ENCODE measurements around the gene DHRS1. TPM values are rescaled to one million over a fixed set of nuclear protein-coding genes. Genes with fewer than 3 reads are reported as not detected.

The DHRS1 gene
- total RNA-seq, 2 experiments from 2014 or later = 11.7 to 14.6 TPM

- intact Hi-C loops (cut with DNase I, micrococcal nuclease) = no loop called here
- ChIA-PET POLR2A (interaction anchor here (1.1 kb wide), 1 partner anchor 10 kb away, joined by 3 read pairs; no protein-coding TSS in a partner anchor), CTCF (interaction anchor here (1.0 kb wide), 1 partner anchor 51 kb away, joined by 3 read pairs; no protein-coding TSS in a partner anchor)
- Mint-ChIP-seq H3K27me3 (no peaks in the 10 kb centered on the region), H3K4me1 (no peaks in the 10 kb centered on the region), H3K27ac (no peak overlapping the region), H3K9me3 (ENCODE audit: low read depth) (no peaks in the 10 kb centered on the region), H3K36me3 (ENCODE audit: low read depth) (peaks cover 17% of the 10 kb centered on the region), H3K4me3 (no peak overlapping the region)
- DNase-seq (no peak), ATAC-seq (no peak)
Measured at GRCh38 chr14:24255931-24256711, 43.5 kb downstream of the DHRS1 start.

- intact Hi-C loops (cut with DNase I, micrococcal nuclease) = no loop called here
- ChIA-PET CTCF (no interaction called here), POLR2A (interaction anchor here (1.1 kb wide), 1 partner anchor 9 kb away, joined by 3 read pairs; no protein-coding TSS in a partner anchor)
- peaks cover 14% of the 10 kb centered on the region for H3K36me3 Mint-ChIP-seq (ENCODE audit: low read depth)
- DNase-seq (no peak), ATAC-seq (no peak)
- no peaks in the 10 kb centered on the region for H3K9me3 Mint-ChIP-seq (ENCODE audit: low read depth)
- no peak overlapping the region for H3K4me3 Mint-ChIP-seq
- no peaks in the 10 kb centered on the region for H3K27me3 Mint-ChIP-seq
- peaks cover 6% of the 10 kb centered on the region for H3K4me1 Mint-ChIP-seq
- no peak overlapping the region for H3K27ac Mint-ChIP-seq
Measured at GRCh38 chr14:24255438-24255837, 44.1 kb downstream of the DHRS1 start.

- ChIA-PET POLR2A (interaction anchor here (1.1 kb wide), 1 partner anchor 8 kb away, joined by 3 read pairs; no protein-coding TSS in a partner anchor), CTCF (no interaction called here)
- Mint-ChIP-seq H3K4me3 (no peak overlapping the region), H3K36me3 (ENCODE audit: low read depth) (peaks cover 14% of the 10 kb centered on the region), H3K27me3 (no peaks in the 10 kb centered on the region), H3K27ac (no peak overlapping the region), H3K4me1 (peaks cover 12% of the 10 kb centered on the region), H3K9me3 (ENCODE audit: low read depth) (no peaks in the 10 kb centered on the region)
- intact Hi-C loops (cut with DNase I, micrococcal nuclease) = no loop called here
- DNase-seq = no peak
- ATAC-seq = no peak
Measured at GRCh38 chr14:24254630-24255392, 44.8 kb downstream of the DHRS1 start.

- POLR2A ChIA-PET = no interaction called here
- ATAC-seq = no peak
- no peaks in the 10 kb centered on the region for H3K9me3 Mint-ChIP-seq (ENCODE audit: low read depth)
- H3K4me3 Mint-ChIP-seq = no peak overlapping the region
- DNase-seq = no peak
- intact Hi-C loops (cut with DNase I, micrococcal nuclease) = no loop called here
- H3K27me3 Mint-ChIP-seq = no peaks in the 10 kb centered on the region
- peaks cover 14% of the 10 kb centered on the region for H3K36me3 Mint-ChIP-seq (ENCODE audit: low read depth)
- CTCF ChIA-PET = no interaction called here
- no peak overlapping the region for H3K27ac Mint-ChIP-seq
- H3K4me1 Mint-ChIP-seq = peaks cover 18% of the 10 kb centered on the region
Measured at GRCh38 chr14:24253936-24254335, 45.6 kb downstream of the DHRS1 start.

GRCh38 chr14:24252289-24253124 lies 47.1 kb downstream of the DHRS1 start:
- DNase-seq = no peak

GRCh38 chr14:24251880-24252288 lies 47.7 kb downstream of the DHRS1 start:
- POLR2A ChIA-PET = no interaction called here
- Mint-ChIP-seq H3K27ac (no peak overlapping the region), H3K4me3 (no peak overlapping the region)

More at GRCh38 chr14:24252289-24253124, 47.1 kb downstream of the DHRS1 start:
- no peak overlapping the region for H3K4me3 Mint-ChIP-seq
- no peaks in the 10 kb centered on the region for H3K9me3 Mint-ChIP-seq (ENCODE audit: low read depth)
- peaks cover 25% of the 10 kb centered on the region for H3K4me1 Mint-ChIP-seq
- H3K36me3 Mint-ChIP-seq (ENCODE audit: low read depth) = peaks cover 15% of the 10 kb centered on the region
- H3K27me3 Mint-ChIP-seq = no peaks in the 10 kb centered on the region
- ChIA-PET POLR2A (no interaction called here), CTCF (interaction anchor here (2.0 to 2.7 kb wide), 3 partner anchors 11 to 56 kb away, joined by 6 to 18 read pairs (median 16); partner anchors contain the start of genes RABGGTA and TINF2)
- no peak for ATAC-seq
- H3K27ac Mint-ChIP-seq = no peak overlapping the region
- intact Hi-C loops (cut with DNase I, micrococcal nuclease) = no loop called here

GRCh38 chr14:24250354-24250753 lies 49.2 kb downstream of the DHRS1 start:
- ChIA-PET CTCF (interaction anchor here (1.4 to 2.7 kb wide), 3 partner anchors 8 to 34 kb away, joined by 3 to 18 read pairs (median 16); partner anchors contain the start of genes MDP1, RABGGTA and TINF2), POLR2A (interaction anchor here (1.0 kb wide), 1 partner anchor 81 kb away, joined by 3 read pairs; no protein-coding TSS in a partner anchor)
- H3K27ac Mint-ChIP-seq = peak overlapping the region; percentile 67
- DNase-seq (no peak), ATAC-seq (no peak)
- no peaks in the 10 kb centered on the region for H3K9me3 Mint-ChIP-seq (ENCODE audit: low read depth)
- peaks cover 33% of the 10 kb centered on the region for H3K4me1 Mint-ChIP-seq
- H3K4me3 Mint-ChIP-seq = no peak overlapping the region
- intact Hi-C loops (cut with DNase I, micrococcal nuclease) = no loop called here
- H3K36me3 Mint-ChIP-seq (ENCODE audit: low read depth) = peaks cover 13% of the 10 kb centered on the region
- H3K27me3 Mint-ChIP-seq = no peaks in the 10 kb centered on the region

More at GRCh38 chr14:24251880-24252288, 47.7 kb downstream of the DHRS1 start:
- no peaks in the 10 kb centered on the region for H3K27me3 Mint-ChIP-seq
- peaks cover 16% of the 10 kb centered on the region for H3K36me3 Mint-ChIP-seq (ENCODE audit: low read depth)
- H3K9me3 Mint-ChIP-seq (ENCODE audit: low read depth) = no peaks in the 10 kb centered on the region
- DNase-seq = no peak
- intact Hi-C loops (cut with DNase I, micrococcal nuclease) = no loop called here
- CTCF ChIA-PET = interaction anchor here (2.0 to 2.7 kb wide), 3 partner anchors 10 to 57 kb away, joined by 6 to 18 read pairs (median 16); partner anchors contain the start of genes RABGGTA and TINF2
- peaks cover 29% of the 10 kb centered on the region for H3K4me1 Mint-ChIP-seq
- no peak for ATAC-seq

GRCh38 chr14:24249230-24250021 lies 50.2 kb downstream of the DHRS1 start:
- no peak for DNase-seq
- no peak overlapping the region for H3K4me3 Mint-ChIP-seq
- intact Hi-C loops (cut with DNase I, micrococcal nuclease) = loop anchor here in 1 of 2 experiments (10.0 kb wide), 1 partner anchor 425 kb away; no protein-coding TSS in a partner anchor
- H3K9me3 Mint-ChIP-seq (ENCODE audit: low read depth) = no peaks in the 10 kb centered on the region
- CTCF ChIA-PET = interaction anchor here (0.9 to 4.1 kb wide), 4 partner anchors 16 to 40 kb away, joined by 3 to 20 read pairs (median 9); partner anchors contain the start of genes CHMP4A and RABGGTA
- no peak for ATAC-seq
- H3K36me3 Mint-ChIP-seq (ENCODE audit: low read depth) = peaks cover 10% of the 10 kb centered on the region
- no peaks in the 10 kb centered on the region for H3K27me3 Mint-ChIP-seq
- H3K27ac Mint-ChIP-seq = peak overlapping the region; percentile 67
- POLR2A ChIA-PET = interaction anchor here (0.6 kb wide), 1 partner anchor 78 kb away, joined by 4 read pairs; no protein-coding TSS in a partner anchor
- H3K4me1 Mint-ChIP-seq = peaks cover 35% of the 10 kb centered on the region

- Mint-ChIP-seq H3K9me3 (ENCODE audit: low read depth) (no peaks in the 10 kb centered on the region), H3K27ac (peak overlapping the region; percentile 95), H3K36me3 (ENCODE audit: low read depth) (peaks cover 4% of the 10 kb centered on the region), H3K27me3 (no peaks in the 10 kb centered on the region), H3K4me1 (peaks cover 43% of the 10 kb centered on the region), H3K4me3 (peak overlapping the region; percentile 7)
- peak; percentile 24 for DNase-seq
- ChIA-PET CTCF (interaction anchor here (0.6 to 16.9 kb wide), 11 partner anchors 8 to 187 kb away, joined by 3 to 430 read pairs (median 10); partner anchors contain the start of genes CHMP4A, CIDEB, DHRS1 and LTB4R), POLR2A (interaction anchor here (0.6 to 1.4 kb wide), 6 partner anchors 12 to 162 kb away, joined by 3 to 7 read pairs (median 5); partner anchors contain the start of genes EMC9 and RABGGTA)
- intact Hi-C loops (cut with DNase I, micrococcal nuclease) = loop anchor here in 1 of 2 experiments (1.0 to 10.0 kb wide), 2 partner anchors 24 to 427 kb away; partner anchors contain the start of gene RABGGTA
- no peak for ATAC-seq
Measured at GRCh38 chr14:24247422-24247821, 52.2 kb downstream of the DHRS1 start.
